Activated gamma-delta T cell treated with anti-CD3 and anti-CD28 coated beads, Interleukin-2, amount 50 U/mL, for 16 hours (primary cell): ENCODE data around the gene MYO1D.
A peak's percentile ranks its signal among the peaks of the same experiment; 100 is the strongest.
"Not testable (repeated sequence)": the region's sequence is repeated elsewhere in the genome, so short reads cannot be mapped to it uniquely, and the experiment has no call there.

Source experiments
- DNase-seq: peaks from one replicate; pipeline ENCODE4 v3.0.0-alpha.2; 2020; ENCODE audit warnings: low read depth

Gene MYO1D

GRCh38 chr17:32876417-32877163 lies at the start of gene MYO1D:
MYO1D (minus strand) TSS chr17:32877124; CDS start chr17:32876872, 252 bp downstream.
- peak; percentile 36 for DNase-seq

- no peak for DNase-seq
These were observed 49.3 kb upstream of the MYO1D start for GRCh38 chr17:32926183-32926582.

GRCh38 chr17:32923905-32924304 lies 47.0 kb upstream of the MYO1D start:
- DNase-seq = not testable (repeated sequence)

GRCh38 chr17:32921017-32921416 lies 44.1 kb upstream of the MYO1D start:
- DNase-seq = no peak

- DNase-seq = no peak
These were observed 43.4 kb upstream of the MYO1D start for GRCh38 chr17:32920293-32920692.

- DNase-seq = not testable (repeated sequence)
These were observed 43.0 kb upstream of the MYO1D start for GRCh38 chr17:32919876-32920275.

GRCh38 chr17:32917842-32918241 lies 40.9 kb upstream of the MYO1D start:
- no peak for DNase-seq

GRCh38 chr17:32917081-32917480 lies 40.2 kb upstream of the MYO1D start:
- no peak for DNase-seq

GRCh38 chr17:32916134-32916533 lies 39.2 kb upstream of the MYO1D start:
- DNase-seq = no peak

- no peak for DNase-seq
These were observed 38.3 kb upstream of the MYO1D start for GRCh38 chr17:32915245-32915644.

GRCh38 chr17:32914181-32914580 lies 37.3 kb upstream of the MYO1D start:
- DNase-seq = no peak

- DNase-seq = no peak
These were observed 36.7 kb upstream of the MYO1D start for GRCh38 chr17:32913593-32913992.

GRCh38 chr17:32912218-32912897 lies 35.4 kb upstream of the MYO1D start:
- no peak for DNase-seq

- DNase-seq = no peak
These were observed 33.8 kb upstream of the MYO1D start for GRCh38 chr17:32910769-32911168.

- no peak for DNase-seq
These were observed 33.0 kb upstream of the MYO1D start for GRCh38 chr17:32909787-32910369.

- DNase-seq = no peak
These were observed 30.7 kb upstream of the MYO1D start for GRCh38 chr17:32907583-32907982.

- DNase-seq = no peak
These were observed 28.0 kb upstream of the MYO1D start for GRCh38 chr17:32904891-32905290.

GRCh38 chr17:32903774-32904673 lies 27.1 kb upstream of the MYO1D start:
- no peak for DNase-seq

GRCh38 chr17:32901743-32902142 lies 24.8 kb upstream of the MYO1D start:
- DNase-seq = no peak

GRCh38 chr17:32899236-32900013 lies 22.5 kb upstream of the MYO1D start:
- DNase-seq = no peak

- DNase-seq = no peak
These were observed 19.8 kb upstream of the MYO1D start for GRCh38 chr17:32896647-32897258.
